T-helper 2 cell treated with Interferon-gamma antibody and Interleukin-4, amounts not matched to agents 5 μg/mL and 100 μg/mL, for 36 hours (primary cell): ENCODE results near the gene MIS12.

ENCODE experiments used
- DNase-seq: peaks from one replicate; pipeline ENCODE4 v3.0.0; 2021; ENCODE audit warnings: low spot score
- H3K27ac Mint-ChIP-seq: one replicate; pipeline ENCODE4 v1.8.0; 2021; ENCODE audit warnings: mild to moderate bottlenecking, mixed read lengths
- H3K27me3 Mint-ChIP-seq: one replicate; pipeline ENCODE4 v1.8.0; 2021; ENCODE audit warnings: low read depth, mixed read lengths
- H3K36me3 Mint-ChIP-seq: one replicate; pipeline ENCODE4 v1.8.0; 2021; ENCODE audit warnings: low read depth, mixed read lengths
- H3K4me1 Mint-ChIP-seq: one replicate; pipeline ENCODE4 v1.8.0; 2021; ENCODE audit warnings: low read depth, mixed read lengths
- H3K4me3 Mint-ChIP-seq: one replicate; pipeline ENCODE4 v1.8.0; 2022; ENCODE audit warnings: mild to moderate bottlenecking, moderate library complexity, mixed read lengths
- H3K9me3 Mint-ChIP-seq: one replicate; pipeline ENCODE4 v1.8.0; 2021; ENCODE audit warnings: mixed read lengths

The MIS12 gene

GRCh38 chr17:5533486-5534315, 47.3 kb downstream of the MIS12 start:
- H3K9me3 Mint-ChIP-seq: no peaks in the 10 kb centered on the region
- DNase-seq: no peak
- no peaks in the 10 kb centered on the region for H3K4me1 Mint-ChIP-seq
- no peak overlapping the region for H3K4me3 Mint-ChIP-seq
- no peaks in the 10 kb centered on the region for H3K27me3 Mint-ChIP-seq
- no peak overlapping the region for H3K27ac Mint-ChIP-seq
- H3K36me3 Mint-ChIP-seq: peaks cover 34% of the 10 kb centered on the region

GRCh38 chr17:5535436-5535835, 49.1 kb downstream of the MIS12 start:
- Mint-ChIP-seq H3K27me3 (no peaks in the 10 kb centered on the region), H3K9me3 (no peaks in the 10 kb centered on the region), H3K36me3 (peaks cover 33% of the 10 kb centered on the region), H3K27ac (no peak overlapping the region), H3K4me1 (no peaks in the 10 kb centered on the region), H3K4me3 (no peak overlapping the region)
- DNase-seq: no peak

- Mint-ChIP-seq H3K4me1 (no peaks in the 10 kb centered on the region), H3K27me3 (no peaks in the 10 kb centered on the region), H3K4me3 (no peak overlapping the region), H3K9me3 (no peaks in the 10 kb centered on the region), H3K27ac (no peak overlapping the region), H3K36me3 (peaks cover 34% of the 10 kb centered on the region)
- DNase-seq: no peak
Observed at GRCh38 chr17:5536866-5537650, 50.7 kb downstream of the MIS12 start.

- no peak for DNase-seq
- Mint-ChIP-seq H3K4me3 (no peak overlapping the region), H3K36me3 (peaks cover 38% of the 10 kb centered on the region), H3K27me3 (no peaks in the 10 kb centered on the region), H3K27ac (no peak overlapping the region), H3K9me3 (no peaks in the 10 kb centered on the region), H3K4me1 (no peaks in the 10 kb centered on the region)
Observed at GRCh38 chr17:5539286-5539685, 52.9 kb downstream of the MIS12 start.

- Mint-ChIP-seq H3K4me1 (no peaks in the 10 kb centered on the region), H3K4me3 (no peak overlapping the region), H3K36me3 (peaks cover 39% of the 10 kb centered on the region), H3K27ac (no peak overlapping the region), H3K27me3 (no peaks in the 10 kb centered on the region), H3K9me3 (no peaks in the 10 kb centered on the region)
- DNase-seq: no peak
Observed at GRCh38 chr17:5540321-5540720, 54.0 kb downstream of the MIS12 start.
